GM12878 (cell line): ENCODE measurements around the gene NLGN3. TPM values are rescaled to one million over a fixed set of nuclear protein-coding genes. Genes with fewer than 3 reads are reported as not detected.

Experiments
- BCL11A ChIP-seq: IDR thresholded peaks from 2 replicates; pipeline ENCODE4 v1.6.1; 2011; ENCODE audit warnings: low read depth, low read length
- BRCA1 ChIP-seq: IDR thresholded peaks from 2 replicates; pipeline ENCODE4 v1.6.1; 2011; ENCODE audit warnings: low read depth, low read length, improper control_type of control experiment
- ELK1 ChIP-seq: IDR thresholded peaks from 2 replicates; pipeline ENCODE4 v1.6.1; 2012; ENCODE audit warnings: low read depth, low read length, improper control_type of control experiment
- EP300 ChIP-seq, 2 experiments: fragments of 150-350 bp in 1 of 2; IDR thresholded peaks; 2 replicates each; pipeline ENCODE4 v1.6.1; 2011 to 2012; ENCODE audit warnings: low read depth in 2 of 2, low read length in 2 of 2, borderline replicate concordance in 1 of 2, improper control_type of control experiment in 1 of 2, inconsistent platforms in 1 of 2; ENCODE audit not compliant: control insufficient read depth in 1 of 2
- FOXK2 ChIP-seq: fragments of 450-650 bp; IDR thresholded peaks from 2 replicates; pipeline ENCODE4 v1.6.1; 2017; ENCODE audit warnings: mild to moderate bottlenecking, moderate library complexity
- FOXM1 ChIP-seq: IDR thresholded peaks from 2 replicates; pipeline ENCODE4 v1.6.1; 2012; ENCODE audit warnings: low read depth, mild to moderate bottlenecking, inconsistent platforms, low read length, moderate library complexity
- KAT2A ChIP-seq: conservative IDR thresholded peaks from 2 replicates; pipeline ENCODE4 v1.6.1; 2011; ENCODE audit warnings: low read depth, low read length; ENCODE audit not compliant: control insufficient read depth
- PAX8 ChIP-seq: fragments of 450-650 bp; IDR thresholded peaks from 2 replicates; pipeline ENCODE4 v1.6.1; 2017; ENCODE audit warnings: mild to moderate bottlenecking, moderate library complexity
- PML ChIP-seq: IDR thresholded peaks from 2 replicates; pipeline ENCODE4 v1.6.1; 2012; ENCODE audit warnings: low read length, inconsistent platforms
- RB1 ChIP-seq: fragments of 450-650 bp; formaldehyde crosslinking; IDR thresholded peaks from 2 replicates; pipeline ENCODE4 v1.6.1; 2017; ENCODE audit warnings: mild to moderate bottlenecking, borderline replicate concordance
- RELA ChIP-seq: fragments of 450-650 bp; IDR thresholded peaks from 2 replicates; pipeline ENCODE4 v1.8.0; 2014; ENCODE audit warnings: borderline replicate concordance; ENCODE audit not compliant: partially characterized antibody
- SREBF1 ChIP-seq: IDR thresholded peaks from 2 replicates; pipeline ENCODE4 v1.6.1; 2012; ENCODE audit warnings: mild to moderate bottlenecking, low read length
- SREBF2 ChIP-seq: IDR thresholded peaks from 2 replicates; pipeline ENCODE4 v1.6.1; 2012; ENCODE audit warnings: mild to moderate bottlenecking, low read length
- SUPT20H ChIP-seq: IDR thresholded peaks from 2 replicates; pipeline ENCODE4 v1.6.1; 2011; ENCODE audit warnings: low read depth, mild to moderate bottlenecking, low read length, moderate library complexity, borderline replicate concordance; ENCODE audit not compliant: control insufficient read depth
- TARDBP ChIP-seq: IDR thresholded peaks from 2 replicates; pipeline ENCODE4 v1.6.1; 2016; ENCODE audit warnings: borderline replicate concordance
- WRNIP1 ChIP-seq: IDR thresholded peaks from 2 replicates; pipeline ENCODE4 v1.6.1; 2011; ENCODE audit warnings: low read depth, low read length, improper control_type of control experiment, borderline replicate concordance
- ZNF24 ChIP-seq: fragments of 450-650 bp; IDR thresholded peaks from 2 replicates; pipeline ENCODE4 v1.6.1; 2017; ENCODE audit warnings: antibody characterized with exemption, mild to moderate bottlenecking
- ZNF274 ChIP-seq: IDR thresholded peaks from one replicate; pipeline ENCODE4 v1.8.0; 2011; ENCODE audit not compliant: insufficient read length, insufficient read depth
- polyA plus RNA-seq, 11 experiments: library from polyadenylated mRNA; depleted of rRNA in 4 of 11; unstranded in 6 of 11; stranded (reverse) in 5 of 11; fragments of >200 nt; fragmentation: Nextera tagmentation in 4 of 11; fragmentation: Illumina TruSeq in 1 of 11; extraction: Ambion mirVana in 4 of 11; extraction: Trizol in 1 of 11; gene quantifications; 1 replicate in 1 of 11; 2 replicates in 10 of 11; pipeline versions ENCODE4 v1.2.1 to v1.2.3, GENCODE V29; 2011 to 2016; ENCODE audit warnings: inconsistent platforms in 2 of 11, missing spikeins in 2 of 11, low read depth in 1 of 11
- total RNA-seq, 4 experiments: library from RNA; depleted of rRNA in 3 of 4; stranded (reverse); fragments of >200 nt in 3 of 4; fragmentation: Illumina TruSeq in 1 of 4; extraction: Trizol in 1 of 4; gene quantifications; 2 replicates each; pipeline versions ENCODE4 v1.2.1 to v1.2.3, GENCODE V29; 2013 to 2021
- TF ChIP-seq, protein P1 (sequence below): fragments of 450-650 bp; formaldehyde crosslinking; IDR thresholded peaks from 2 replicates; pipeline ENCODE4 v1.4.0; 2022; ENCODE audit warnings: mild to moderate bottlenecking, moderate library complexity
- TF ChIP-seq, protein P2 (sequence below): fragments of 450-650 bp; IDR thresholded peaks from 2 replicates; pipeline ENCODE4 v1.6.1; 2017; ENCODE audit warnings: low read depth, mild to moderate bottlenecking, moderate library complexity
- TF ChIP-seq, protein P3 (sequence below): fragments of 450-650 bp; IDR thresholded peaks from 2 replicates; pipeline ENCODE4 v1.6.1; 2016; ENCODE audit warnings: mild to moderate bottlenecking
- TF ChIP-seq, protein P4 (sequence below): IDR thresholded peaks from 2 replicates; pipeline ENCODE4 v1.6.1; 2011; ENCODE audit warnings: low read depth, mild to moderate bottlenecking, low read length, moderate library complexity, borderline replicate concordance; ENCODE audit errors: extremely low read depth

Gene NLGN3
- total and polyA plus RNA-seq, 10 of the 15 experiments (the other 5 are each of a cell fraction or from before 2014, with no cell fraction given): 0.07 to 0.73 (median 0.28) TPM

DNA sequence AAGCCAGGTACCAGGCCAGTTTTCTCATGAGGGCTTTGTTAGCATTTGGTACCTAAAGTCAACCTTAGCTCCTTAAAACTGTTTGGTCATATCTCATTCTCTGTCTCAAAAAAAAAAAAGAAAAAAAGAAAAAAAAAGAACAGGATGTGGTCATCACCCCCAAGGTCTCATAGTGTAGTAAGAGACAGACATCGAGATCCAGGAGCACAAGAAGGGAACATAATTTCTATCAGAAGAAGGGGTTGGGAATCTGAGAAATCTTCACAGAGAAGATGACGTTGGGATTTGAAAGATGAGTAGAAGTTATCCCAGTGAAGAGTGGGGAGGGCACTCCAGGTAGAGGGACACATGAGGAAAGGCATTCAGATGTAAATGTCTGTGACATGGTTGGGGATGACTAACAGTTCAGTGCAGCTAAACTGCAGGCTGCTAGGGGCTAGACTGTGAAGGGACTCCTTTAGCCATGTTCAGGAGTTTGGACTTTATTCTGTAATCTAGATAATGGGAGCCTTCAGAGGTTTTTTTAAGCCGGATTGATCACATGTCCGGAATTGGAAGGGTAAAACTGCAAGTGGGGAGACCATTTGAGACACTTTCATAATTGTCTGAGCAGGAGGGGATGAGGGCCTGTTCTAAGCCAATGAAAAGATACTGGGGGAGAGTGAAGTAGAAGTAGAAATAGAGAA lies 51.5 kb downstream of the NLGN3 start (continued):
- TF ChIP-seq, protein P1, sequence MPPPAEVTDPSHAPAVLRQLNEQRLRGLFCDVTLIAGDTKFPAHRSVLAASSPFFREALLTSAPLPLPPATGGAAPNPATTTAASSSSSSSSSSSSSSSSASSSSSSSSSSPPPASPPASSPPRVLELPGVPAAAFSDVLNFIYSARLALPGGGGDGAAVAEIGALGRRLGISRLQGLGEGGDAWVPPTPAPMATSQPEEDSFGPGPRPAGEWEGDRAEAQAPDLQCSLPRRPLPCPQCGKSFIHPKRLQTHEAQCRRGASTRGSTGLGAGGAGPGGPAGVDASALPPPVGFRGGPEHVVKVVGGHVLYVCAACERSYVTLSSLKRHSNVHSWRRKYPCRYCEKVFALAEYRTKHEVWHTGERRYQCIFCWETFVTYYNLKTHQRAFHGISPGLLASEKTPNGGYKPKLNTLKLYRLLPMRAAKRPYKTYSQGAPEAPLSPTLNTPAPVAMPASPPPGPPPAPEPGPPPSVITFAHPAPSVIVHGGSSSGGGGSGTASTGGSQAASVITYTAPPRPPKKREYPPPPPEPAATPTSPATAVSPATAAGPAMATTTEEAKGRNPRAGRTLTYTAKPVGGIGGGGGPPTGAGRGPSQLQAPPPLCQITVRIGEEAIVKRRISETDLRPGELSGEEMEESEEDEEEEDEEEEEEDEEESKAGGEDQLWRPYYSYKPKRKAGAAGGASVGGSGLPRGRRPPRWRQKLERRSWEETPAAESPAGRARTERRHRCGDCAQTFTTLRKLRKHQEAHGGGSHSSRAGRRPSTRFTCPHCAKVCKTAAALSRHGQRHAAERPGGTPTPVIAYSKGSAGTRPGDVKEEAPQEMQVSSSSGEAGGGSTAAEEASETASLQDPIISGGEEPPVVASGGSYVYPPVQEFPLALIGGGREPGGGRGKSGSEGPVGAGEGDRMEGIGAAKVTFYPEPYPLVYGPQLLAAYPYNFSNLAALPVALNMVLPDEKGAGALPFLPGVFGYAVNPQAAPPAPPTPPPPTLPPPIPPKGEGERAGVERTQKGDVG (CRISPR knock-in tag): no peak
- TF ChIP-seq RELA (no peak), SUPT20H (no peak), TARDBP (no peak), SREBF2 (no peak), FOXK2 (no peak), BCL11A (no peak), SREBF1 (no peak), BRCA1 (no peak), PML (no peak), RB1 (no peak), WRNIP1 (no peak), FOXM1 (no peak), PAX8 (no peak), ZNF274 (no peak), ELK1 (no peak), EP300 (IDR thresholded peaks at IDR 0.05; ENCODE audit: borderline replicate concordance in 1 of 2, control insufficient read depth in 1 of 2, low read depth in 2 of 2, low read length in 2 of 2) (no peak), KAT2A (no peak), ZNF24 (no peak)
- TF ChIP-seq, protein P2, sequence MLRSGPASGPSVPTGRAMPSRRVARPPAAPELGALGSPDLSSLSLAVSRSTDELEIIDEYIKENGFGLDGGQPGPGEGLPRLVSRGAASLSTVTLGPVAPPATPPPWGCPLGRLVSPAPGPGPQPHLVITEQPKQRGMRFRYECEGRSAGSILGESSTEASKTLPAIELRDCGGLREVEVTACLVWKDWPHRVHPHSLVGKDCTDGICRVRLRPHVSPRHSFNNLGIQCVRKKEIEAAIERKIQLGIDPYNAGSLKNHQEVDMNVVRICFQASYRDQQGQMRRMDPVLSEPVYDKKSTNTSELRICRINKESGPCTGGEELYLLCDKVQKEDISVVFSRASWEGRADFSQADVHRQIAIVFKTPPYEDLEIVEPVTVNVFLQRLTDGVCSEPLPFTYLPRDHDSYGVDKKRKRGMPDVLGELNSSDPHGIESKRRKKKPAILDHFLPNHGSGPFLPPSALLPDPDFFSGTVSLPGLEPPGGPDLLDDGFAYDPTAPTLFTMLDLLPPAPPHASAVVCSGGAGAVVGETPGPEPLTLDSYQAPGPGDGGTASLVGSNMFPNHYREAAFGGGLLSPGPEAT: no peak
- TF ChIP-seq, protein P3, sequence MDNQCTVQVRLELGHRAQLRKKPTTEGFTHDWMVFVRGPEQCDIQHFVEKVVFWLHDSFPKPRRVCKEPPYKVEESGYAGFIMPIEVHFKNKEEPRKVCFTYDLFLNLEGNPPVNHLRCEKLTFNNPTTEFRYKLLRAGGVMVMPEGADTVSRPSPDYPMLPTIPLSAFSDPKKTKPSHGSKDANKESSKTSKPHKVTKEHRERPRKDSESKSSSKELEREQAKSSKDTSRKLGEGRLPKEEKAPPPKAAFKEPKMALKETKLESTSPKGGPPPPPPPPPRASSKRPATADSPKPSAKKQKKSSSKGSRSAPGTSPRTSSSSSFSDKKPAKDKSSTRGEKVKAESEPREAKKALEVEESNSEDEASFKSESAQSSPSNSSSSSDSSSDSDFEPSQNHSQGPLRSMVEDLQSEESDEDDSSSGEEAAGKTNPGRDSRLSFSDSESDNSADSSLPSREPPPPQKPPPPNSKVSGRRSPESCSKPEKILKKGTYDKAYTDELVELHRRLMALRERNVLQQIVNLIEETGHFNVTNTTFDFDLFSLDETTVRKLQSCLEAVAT: 0 out of 2 replicates have a peak, but pooled peaks have one; percentile 18
- TF ChIP-seq, protein P4, sequence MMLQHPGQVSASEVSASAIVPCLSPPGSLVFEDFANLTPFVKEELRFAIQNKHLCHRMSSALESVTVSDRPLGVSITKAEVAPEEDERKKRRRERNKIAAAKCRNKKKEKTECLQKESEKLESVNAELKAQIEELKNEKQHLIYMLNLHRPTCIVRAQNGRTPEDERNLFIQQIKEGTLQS: no peak
